ENCODE data around the gene CDK14.
"Not testable (repeated sequence)": the region's sequence is repeated elsewhere in the genome, so short reads cannot be mapped to it uniquely, and the experiment has no call there.

The CDK14 gene

GRCh38 chr7:90723866-90724265, 127.7 kb downstream of the CDK14 start:
- DNase-seq = no peak

- peak; percentile 89 for DNase-seq
These were observed 130.0 kb downstream of the CDK14 start for GRCh38 chr7:90726120-90726519.

- peak; percentile 57 for DNase-seq
These were observed 130.5 kb downstream of the CDK14 start for GRCh38 chr7:90726623-90727022.

GRCh38 chr7:90727412-90727811, 131.3 kb downstream of the CDK14 start:
- DNase-seq = peak; percentile 27

DNA sequence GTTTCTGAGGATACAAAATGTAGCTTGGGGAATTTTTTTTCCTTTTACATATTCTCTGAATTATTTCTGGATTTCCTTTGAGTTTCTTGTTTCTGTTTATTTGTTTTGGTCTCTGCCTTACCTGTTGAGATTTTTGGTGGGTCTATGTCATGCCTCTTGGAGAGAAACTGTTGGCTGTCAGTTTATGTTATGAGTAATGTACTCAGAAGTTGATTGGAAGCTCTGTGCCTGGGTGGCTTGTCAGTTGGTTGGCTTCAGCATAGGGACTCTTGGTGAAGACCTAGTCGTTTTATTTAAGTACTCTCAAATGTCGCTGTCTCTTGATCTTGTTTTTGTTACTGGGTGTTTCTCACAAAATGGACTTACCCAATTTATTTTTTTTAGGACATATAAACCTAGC, 132.4 kb downstream of the CDK14 start:
- no peak for DNase-seq

DNA sequence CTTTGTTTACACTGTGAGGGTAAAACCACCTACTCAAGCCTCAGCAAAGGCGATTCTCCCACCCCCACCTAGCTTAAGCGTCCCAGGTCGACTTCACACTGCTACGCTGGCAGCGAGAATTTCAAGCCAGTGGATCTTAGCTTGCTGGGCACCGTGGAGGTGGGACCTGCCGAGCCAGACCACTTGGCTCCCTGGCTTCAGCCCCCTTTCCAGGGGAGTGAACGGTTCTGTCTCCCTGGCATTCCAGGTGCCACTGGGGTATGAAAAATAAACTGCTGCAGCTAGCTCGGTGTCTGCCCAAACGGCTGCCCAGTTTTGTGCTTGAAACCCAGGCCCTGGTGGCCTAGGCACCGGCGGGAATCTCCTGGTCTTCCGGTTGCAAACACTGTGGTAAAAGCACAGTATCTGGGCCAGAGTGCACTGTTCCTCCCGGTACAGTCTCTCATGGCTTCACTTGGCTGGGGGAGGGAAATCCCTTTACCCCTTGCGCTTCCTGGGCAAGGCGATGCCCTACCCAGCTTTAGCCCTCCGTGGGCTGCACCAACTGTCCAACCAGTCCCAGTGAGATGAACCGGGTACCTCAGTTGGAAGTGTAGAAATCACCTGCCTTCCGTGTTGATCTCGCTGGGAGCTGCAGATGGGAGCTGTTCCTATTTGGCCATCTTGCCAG, 139.6 kb downstream of the CDK14 start:
- DNase-seq = not testable (repeated sequence)

GRCh38 chr7:90736316-90736715, 140.2 kb downstream of the CDK14 start:
- no peak for DNase-seq

- DNase-seq = no peak
These were observed 141.1 kb downstream of the CDK14 start for GRCh38 chr7:90736968-90737939.

GRCh38 chr7:90738249-90738648, 142.1 kb downstream of the CDK14 start:
- no peak for DNase-seq

GRCh38 chr7:90739716-90740115, 143.6 kb downstream of the CDK14 start:
- no peak for DNase-seq

- DNase-seq = no peak
These were observed 144.3 kb downstream of the CDK14 start for GRCh38 chr7:90740386-90740785.

- no peak for DNase-seq
These were observed 147.5 kb downstream of the CDK14 start for GRCh38 chr7:90743626-90744025.

- DNase-seq = peak; percentile 9
These were observed 151.4 kb downstream of the CDK14 start for GRCh38 chr7:90747516-90747915.

DNA sequence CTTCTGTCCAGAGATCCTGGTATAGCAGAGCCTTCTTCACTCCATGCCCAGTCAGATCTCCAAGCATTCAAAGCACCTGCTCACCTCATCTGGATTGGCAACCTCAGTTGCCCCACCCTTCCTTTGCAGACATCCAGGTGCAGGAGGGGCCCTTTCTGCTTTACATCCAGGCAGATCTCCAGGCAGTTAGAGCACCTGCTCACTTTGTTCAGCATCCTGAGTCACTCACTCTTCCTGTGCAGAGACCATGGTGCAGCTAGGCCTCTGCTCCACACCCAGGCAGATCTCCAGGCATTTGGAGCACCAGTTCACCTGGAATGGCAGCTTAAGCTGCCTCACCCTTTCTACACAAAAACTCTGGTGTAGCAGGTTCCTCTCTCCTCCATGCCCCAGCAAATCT, 153.1 kb downstream of the CDK14 start:
- DNase-seq = no peak

DNA sequence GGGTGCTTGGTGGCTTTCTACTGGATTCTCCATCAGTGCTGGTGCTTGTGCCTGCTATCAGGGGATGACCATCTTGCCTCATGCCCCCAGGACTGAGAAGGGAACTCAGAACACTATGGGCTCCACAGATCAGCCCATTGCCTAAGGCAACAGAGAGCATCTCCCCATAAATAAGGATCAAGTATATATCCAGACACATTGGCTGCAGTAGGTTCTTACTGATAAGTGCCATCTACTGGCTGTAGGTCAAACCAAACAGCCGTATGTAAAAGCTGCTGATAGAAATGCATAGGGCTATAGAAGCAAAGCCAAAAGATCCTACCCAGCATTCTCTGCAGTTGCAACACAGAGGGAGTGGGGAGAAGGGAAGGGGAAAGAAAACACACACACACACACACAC, 153.7 kb downstream of the CDK14 start:
- DNase-seq = peak; percentile 64

GRCh38 chr7:90751595-90751994, 155.5 kb downstream of the CDK14 start:
- no peak for DNase-seq

GRCh38 chr7:90752051-90752450, 155.9 kb downstream of the CDK14 start:
- peak; percentile 48 for DNase-seq

DNA sequence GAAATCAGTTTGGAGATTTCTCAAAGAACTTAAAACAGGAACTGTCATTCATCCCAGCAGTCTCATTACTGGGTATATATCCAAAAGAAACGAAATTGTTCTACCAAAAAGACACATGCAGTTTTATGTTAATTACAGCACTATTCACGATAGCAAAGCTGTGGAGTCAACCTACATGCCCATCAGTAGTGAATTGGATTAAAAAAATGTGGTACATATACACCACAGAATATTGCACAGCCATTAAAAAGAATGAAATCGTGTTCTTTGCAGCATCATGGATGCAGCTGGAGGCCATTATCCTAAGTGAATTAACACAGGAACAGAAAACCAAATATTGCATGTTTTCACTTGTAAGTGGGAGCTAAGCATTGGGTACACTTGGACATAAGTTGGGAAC, 158.9 kb downstream of the CDK14 start:
- DNase-seq = no peak

GRCh38 chr7:90756366-90756765, 160.2 kb downstream of the CDK14 start:
- DNase-seq = no peak

DNA sequence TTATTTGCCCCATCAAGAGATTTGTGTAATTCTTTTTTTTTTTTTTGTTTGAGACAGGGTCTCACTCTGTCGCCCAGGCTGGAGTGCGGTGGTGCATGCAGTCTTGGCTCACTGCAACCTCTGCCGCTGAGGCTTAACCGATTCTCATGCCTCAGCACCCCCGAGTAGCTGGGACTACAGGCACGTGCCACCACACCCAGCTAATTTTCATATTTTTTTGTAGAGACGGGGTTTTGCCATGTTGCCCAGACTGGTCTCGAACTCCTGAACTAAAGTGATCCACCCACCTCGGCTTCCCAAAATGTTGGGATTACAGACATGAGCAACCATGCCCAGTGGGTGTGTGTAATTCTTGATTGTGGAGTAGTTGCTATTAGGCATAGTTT, 161.4 kb downstream of the CDK14 start:
- not testable (repeated sequence) for DNase-seq

GRCh38 chr7:90758933-90759562, 162.9 kb downstream of the CDK14 start:
- DNase-seq = no peak

DNA sequence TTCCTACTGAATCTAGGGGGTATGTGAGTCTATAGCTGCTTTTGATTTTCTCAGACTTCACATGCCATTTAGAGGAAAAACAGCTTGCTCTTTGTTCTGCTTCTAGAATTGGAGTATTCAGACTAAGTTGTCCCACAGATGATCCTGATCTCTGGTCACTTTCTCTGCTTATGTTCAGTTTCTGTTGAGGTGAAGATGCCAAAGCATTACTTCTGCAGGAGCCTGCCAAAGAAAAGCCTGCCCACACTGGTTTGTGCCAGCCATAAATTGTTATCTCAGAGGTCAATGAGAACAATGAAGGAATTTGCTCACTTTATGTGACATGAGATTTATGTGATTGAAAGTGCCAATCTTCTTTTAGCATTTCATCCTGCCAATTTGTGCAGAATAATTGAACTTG, 163.6 kb downstream of the CDK14 start:
- DNase-seq = no peak

DNA sequence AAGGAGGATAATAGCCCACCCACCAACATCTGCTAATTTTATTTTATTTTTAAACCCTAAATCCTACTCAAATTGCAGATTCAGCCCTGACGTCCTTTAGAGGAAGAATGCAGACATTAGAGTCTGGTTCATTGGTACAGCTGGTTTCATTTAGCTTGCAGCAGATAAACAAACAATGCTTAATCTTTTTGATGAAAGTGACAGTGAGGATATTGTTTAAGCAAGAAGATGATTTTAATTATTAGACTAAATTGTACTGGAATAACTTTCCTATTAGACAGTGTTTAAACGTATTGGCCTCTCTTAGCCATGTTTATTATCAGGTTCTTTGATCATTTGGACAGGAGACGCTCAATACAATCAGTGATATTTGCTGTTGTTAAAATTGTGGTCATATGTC, 164.8 kb downstream of the CDK14 start:
- no peak for DNase-seq

DNA sequence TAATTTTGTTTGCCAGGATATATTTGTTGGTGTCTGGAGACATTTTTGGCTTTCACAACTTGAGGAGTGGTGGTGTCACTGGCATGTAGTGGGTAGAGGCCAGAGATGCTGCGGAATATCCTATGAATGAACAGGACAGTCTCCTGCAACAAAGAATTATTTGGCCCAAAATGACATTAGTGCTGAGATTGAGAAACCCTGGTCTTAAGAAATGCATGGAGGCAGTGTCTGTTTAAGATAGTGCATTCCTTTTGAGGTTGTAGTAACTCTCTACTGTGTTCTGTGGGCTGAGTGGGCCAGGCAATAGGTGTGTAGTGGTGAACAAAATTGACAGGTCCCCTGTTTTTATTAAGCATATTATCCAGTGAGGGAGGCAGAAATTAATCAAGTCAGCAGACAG, 165.5 kb downstream of the CDK14 start:
- DNase-seq = no peak

Data from HCEC 1CT (cell line).